Stimulated activated CD4-positive, alpha-beta T cell treated with anti-CD3 and anti-CD28 coated beads, Interleukin-1b, Interleukin-23, amount 100 ng/mL, for 1 hour (primary cell): Measurements from ENCODE around the gene DEXI.

ENCODE experiments used
- DNase-seq, 2 donors: peaks; one replicate each; pipeline ENCODE4 v3.0.0-alpha.2; 2020; ENCODE audit warnings: low read depth in 2 of 2

Gene DEXI

GRCh38 chr16:10895053-10895946, 47.0 kb downstream of the DEXI start:
- no peak for DNase-seq

GRCh38 chr16:10892782-10893318, 49.4 kb downstream of the DEXI start:
- DNase-seq, result no peak

- DNase-seq, result no peak
Measured at GRCh38 chr16:10889855-10890254, 52.4 kb downstream of the DEXI start.

GRCh38 chr16:10888320-10888937, 53.8 kb downstream of the DEXI start:
- no peak for DNase-seq

GRCh38 chr16:10885246-10885645, 57.0 kb downstream of the DEXI start:
- DNase-seq, result no peak

- DNase-seq, result no peak
Measured at GRCh38 chr16:10883004-10883403, 59.3 kb downstream of the DEXI start.

GRCh38 chr16:10881479-10882030, 60.7 kb downstream of the DEXI start:
- no peak for DNase-seq

GRCh38 chr16:10880594-10881452, 61.4 kb downstream of the DEXI start:
- DNase-seq, result no peak

GRCh38 chr16:10879681-10880589, 62.3 kb downstream of the DEXI start:
- DNase-seq, result no peak
